Ovary (tissue), 9 donors: Measurements from ENCODE around the gene RAB40B. TPM values are rescaled to one million over a fixed set of nuclear protein-coding genes. Genes with fewer than 3 reads are reported as not detected.

Experiments
- DNase-seq, 5 donors: peaks; one replicate each; pipeline ENCODE4 v3.0.0-alpha.2; 2019 to 2020
- H3K27ac ChIP-seq, 2 donors: fragments of 200-600 bp; one replicate each; pipeline versions ENCODE4 v1.5.1 to v1.8.0; 2019 to 2022
- H3K27me3 ChIP-seq: fragments of 200-600 bp; one replicate; pipeline ENCODE4 v1.8.0; 2022
- H3K36me3 ChIP-seq: fragments of 200-600 bp; sonication (generic); one replicate; pipeline ENCODE4 v1.5.1; 2019
- H3K4me1 ChIP-seq: one replicate; pipeline ENCODE4 v1.8.1; 2013; ENCODE audit warnings: mild to moderate bottlenecking, moderate library complexity; ENCODE audit not compliant: insufficient read depth
- H3K4me3 ChIP-seq: fragments of 200-600 bp; sonication (generic); one replicate; pipeline ENCODE4 v1.5.1; 2017
- H3K9me3 ChIP-seq, 2 donors: fragments of 200-600 bp in 1 of 2; sonication (generic) in 1 of 2; one replicate each; pipeline versions ENCODE4 v1.5.1 to v1.8.1; 2013 to 2019; ENCODE audit warnings: mild to moderate bottlenecking in 1 of 2, moderate library complexity in 1 of 2
- EP300 ChIP-seq: sonication (generic); formaldehyde crosslinking; IDR thresholded peaks from one replicate; pipeline ENCODE4 v1.6.1; 2017; ENCODE audit warnings: antibody characterized with exemption
- POLR2A ChIP-seq: fragments of 450-650 bp; IDR thresholded peaks from one replicate; pipeline ENCODE4 v1.6.1; 2017; ENCODE audit warnings: antibody characterized with exemption, mild to moderate bottlenecking, moderate library complexity
- WGBS, 3 donors: extraction: QIAGEN DNeasy Blood & Tissue Kit in 1 of 3; methylation state at CpG; one replicate each; pipeline versions ENCODE4 v1.1.5 to v1.1.7; 2013 to 2017; 5-methylcytosine and 5-hydroxymethylcytosine counted together
- intact Hi-C, 4 donors: fragments of 100-400 bp; cut with DNase I; formaldehyde crosslinking; loops; one replicate each; pipeline versions ENCODE4 v1.11.0 to v1.15.1; 2022 to 2023
- polyA plus RNA-seq, 2 donors: library from polyadenylated mRNA; stranded (reverse); fragments of 200-250 nt in 1 of 2; fragments of 350-450 nt in 1 of 2; fragmentation: Illumina TruSeq in 1 of 2; extraction: RNeasy Lipid Tissue Mini Kit (QIAGEN cat#74804) in 1 of 2; gene quantifications; one replicate each; pipeline ENCODE4 v1.2.3, GENCODE V29; 2013 to 2014
- total RNA-seq, 7 donors: library from RNA; depleted of rRNA in 2 of 7; stranded (reverse); fragments of >200 nt in 2 of 7; fragmentation: NEBNext Ultra II Directional in 3 of 7; extraction: Animal tissue kit (Norgen Biotek cat#: 25700) in 3 of 7; gene quantifications; one replicate each; pipeline versions ENCODE4 v1.1.0 to v1.2.4, GENCODE V29; 2016 to 2023
- TF ChIP-seq, protein P1 (sequence below), 3 donors: fragments of 450-650 bp in 2 of 3; fragments of 200-600 bp in 1 of 3; IDR thresholded peaks; one replicate each; pipeline versions ENCODE4 v1.5.1 to v1.8.0; 2016 to 2022; ENCODE audit warnings: antibody characterized with exemption in 3 of 3, mild to moderate bottlenecking in 1 of 3
- donor health status: DM: no; HTN: no; CAD: no; lungs with moderate emphysema.
- donor health status: DM: no; HTN: no; CAD: no.
- donor health status: Bipolar disorder and iron deficiency.
- donor health status: DM: yes; HTN: yes; CAD: no.
- donor health status: DM: no; HTN: no; CAD: no.
- donor health status: DM: yes; HTN: yes; CAD: no.

Gene RAB40B
- total and polyA plus RNA-seq, 9 donors, result 9.2 to 25.9 (median 14.9) TPM

DNA sequence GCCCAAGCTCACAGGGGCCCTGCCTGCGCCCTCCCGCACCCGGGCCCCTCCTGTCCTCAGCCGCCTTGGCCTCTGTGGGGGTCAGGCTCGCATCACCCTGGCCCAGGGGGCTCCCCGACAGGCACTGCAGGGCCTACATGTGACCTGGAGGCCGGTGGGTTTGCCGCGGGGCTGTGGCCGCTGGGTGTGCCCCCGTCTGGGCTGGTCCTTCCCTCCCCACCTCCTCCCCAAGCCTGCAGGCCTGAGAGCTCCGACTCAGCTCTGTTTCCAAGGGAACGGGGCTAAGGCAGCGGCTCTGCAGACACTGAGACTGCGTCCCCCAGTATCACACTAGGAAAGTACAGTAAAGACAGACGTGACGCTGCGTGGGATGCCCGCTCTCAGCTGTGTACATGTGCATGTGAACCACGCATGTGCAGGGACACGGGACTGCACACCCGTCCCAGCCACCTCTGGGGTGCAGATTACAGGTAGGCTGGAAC, 33.8 kb downstream of the RAB40B start:
- H3K36me3 ChIP-seq, result no peaks in the 10 kb centered on the region
- peak in 1 of 5 donors; percentile 23 for DNase-seq
- H3K27me3 ChIP-seq, result no peaks in the 10 kb centered on the region
- WGBS, 3 donors, result 88 to 91% (median 90%) methylated on average over 18 to 22 of the region's 22 CpGs
- no peaks in the 10 kb centered on the region for H3K9me3 ChIP-seq
- TF ChIP-seq POLR2A (no peak), EP300 (no peak)
- TF ChIP-seq, protein P1, sequence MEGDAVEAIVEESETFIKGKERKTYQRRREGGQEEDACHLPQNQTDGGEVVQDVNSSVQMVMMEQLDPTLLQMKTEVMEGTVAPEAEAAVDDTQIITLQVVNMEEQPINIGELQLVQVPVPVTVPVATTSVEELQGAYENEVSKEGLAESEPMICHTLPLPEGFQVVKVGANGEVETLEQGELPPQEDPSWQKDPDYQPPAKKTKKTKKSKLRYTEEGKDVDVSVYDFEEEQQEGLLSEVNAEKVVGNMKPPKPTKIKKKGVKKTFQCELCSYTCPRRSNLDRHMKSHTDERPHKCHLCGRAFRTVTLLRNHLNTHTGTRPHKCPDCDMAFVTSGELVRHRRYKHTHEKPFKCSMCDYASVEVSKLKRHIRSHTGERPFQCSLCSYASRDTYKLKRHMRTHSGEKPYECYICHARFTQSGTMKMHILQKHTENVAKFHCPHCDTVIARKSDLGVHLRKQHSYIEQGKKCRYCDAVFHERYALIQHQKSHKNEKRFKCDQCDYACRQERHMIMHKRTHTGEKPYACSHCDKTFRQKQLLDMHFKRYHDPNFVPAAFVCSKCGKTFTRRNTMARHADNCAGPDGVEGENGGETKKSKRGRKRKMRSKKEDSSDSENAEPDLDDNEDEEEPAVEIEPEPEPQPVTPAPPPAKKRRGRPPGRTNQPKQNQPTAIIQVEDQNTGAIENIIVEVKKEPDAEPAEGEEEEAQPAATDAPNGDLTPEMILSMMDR (IDR thresholded peaks at IDR 0.05), result no peak
- intact Hi-C loops, result no loop called here
- no peaks in the 10 kb centered on the region for H3K4me1 ChIP-seq
- H3K27ac ChIP-seq, result no peak overlapping the region
- H3K4me3 ChIP-seq, result no peak overlapping the region

DNA sequence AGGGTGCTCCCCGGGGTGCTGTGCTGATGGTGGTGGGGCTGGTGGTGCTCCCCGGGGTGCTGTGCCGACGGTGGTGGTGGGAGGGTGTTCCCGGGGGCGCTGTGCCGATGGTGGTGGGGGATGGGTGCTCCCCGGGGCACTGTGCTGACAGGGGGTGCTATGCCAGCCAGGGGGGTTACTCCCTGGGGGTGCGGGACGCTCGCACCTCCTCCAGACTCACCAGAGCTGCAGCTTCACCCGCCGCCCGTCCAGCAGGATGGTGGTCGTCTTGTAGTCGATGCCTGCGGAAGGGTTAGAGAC, 34.3 kb downstream of the RAB40B start:
- 93 to 96% (median 94%) methylated on average over 15 to 17 of the region's 17 CpGs for WGBS, 3 donors
- no peaks in the 10 kb centered on the region for H3K27me3 ChIP-seq
- H3K4me1 ChIP-seq, result no peaks in the 10 kb centered on the region
- TF ChIP-seq EP300 (no peak), POLR2A (no peak)
- TF ChIP-seq, protein P1 (IDR thresholded peaks at IDR 0.05), result no peak
- H3K27ac ChIP-seq, result no peak overlapping the region
- no peaks in the 10 kb centered on the region for H3K9me3 ChIP-seq
- DNase-seq, result peak in 1 of 5 donors; percentile 37
- intact Hi-C loops, result no loop called here
- H3K4me3 ChIP-seq, result no peak overlapping the region
- H3K36me3 ChIP-seq, result no peaks in the 10 kb centered on the region

DNA sequence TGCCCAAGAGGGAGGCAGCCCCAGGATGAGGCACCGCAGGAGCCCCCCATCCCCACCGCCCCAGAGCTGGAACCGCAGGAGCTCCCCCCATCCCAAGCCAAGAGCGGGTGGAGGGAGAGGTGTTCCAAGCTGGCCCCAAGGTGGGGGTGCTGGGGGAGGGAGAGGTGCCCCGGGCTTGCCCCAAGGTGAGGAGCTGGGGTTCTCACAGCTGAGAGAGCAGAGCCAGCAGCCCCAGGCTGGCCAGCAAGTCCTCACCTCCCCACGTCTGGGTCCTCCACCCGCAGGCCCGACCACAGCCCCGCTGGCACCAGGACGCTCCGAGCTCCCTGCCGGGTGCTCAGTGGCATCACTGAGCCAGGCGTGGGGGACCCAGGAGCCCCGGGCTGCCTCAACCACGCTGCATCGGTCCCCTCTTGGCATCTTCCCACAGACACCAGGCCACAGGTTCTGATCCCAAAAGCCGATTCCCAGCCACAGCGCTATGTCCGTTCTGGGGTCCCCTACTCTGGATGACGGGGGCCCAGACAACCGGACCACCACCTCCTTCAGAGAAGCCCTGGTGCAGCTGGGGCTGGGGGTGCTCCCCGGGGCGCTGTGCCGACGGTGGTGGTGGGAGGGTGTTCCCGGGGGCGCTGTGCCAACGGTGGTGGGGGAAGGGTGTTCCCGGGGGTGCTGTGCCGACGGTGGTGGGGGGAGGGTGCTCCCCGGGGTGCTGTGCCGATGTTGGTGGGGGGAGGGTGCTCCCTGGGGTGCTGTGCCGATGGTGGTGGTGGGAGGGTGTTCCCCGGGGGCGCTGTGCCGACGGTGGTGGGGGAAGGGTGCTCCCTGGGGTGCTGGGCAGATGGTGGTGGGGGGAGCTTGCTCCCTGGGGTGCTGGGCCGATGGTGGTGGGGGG, 34.9 kb downstream of the RAB40B start:
- intact Hi-C loops, result no loop called here
- TF ChIP-seq POLR2A (no peak), EP300 (no peak)
- TF ChIP-seq, protein P1 (IDR thresholded peaks at IDR 0.05), result no peak
- peak in 1 of 5 donors; percentile 40 for DNase-seq

DNA sequence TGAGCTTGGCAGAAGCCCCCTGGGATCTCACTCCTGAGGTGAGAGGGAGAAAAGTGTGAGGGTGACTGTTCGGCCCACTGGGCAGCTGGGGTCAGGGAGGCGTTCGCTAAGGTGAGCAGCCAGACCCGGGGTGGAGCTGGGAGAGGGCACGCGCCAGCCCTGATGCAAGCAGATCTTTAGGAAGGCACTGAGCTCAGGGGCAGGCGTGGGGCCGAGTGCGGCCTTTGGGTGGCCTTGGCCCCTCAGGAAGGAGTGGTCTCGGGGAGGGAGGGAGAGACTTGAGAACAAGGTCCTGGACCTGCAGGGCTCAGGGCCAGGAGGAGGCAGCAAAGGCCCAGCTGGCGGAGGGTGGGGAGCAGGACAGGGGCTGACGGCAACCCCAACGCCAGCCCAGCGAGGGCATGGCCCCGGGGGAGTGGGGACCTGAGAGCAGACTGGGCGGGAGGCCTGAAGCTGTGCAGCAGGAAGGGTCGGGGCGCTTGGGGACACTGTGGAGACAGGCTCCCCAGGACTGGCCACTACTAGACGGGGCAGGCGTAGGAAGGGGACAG, 35.7 kb downstream of the RAB40B start:
- intact Hi-C loops, result no loop called here
- Histone ChIP-seq H3K4me1 (no peaks in the 10 kb centered on the region), H3K4me3 (no peak overlapping the region), H3K27me3 (no peaks in the 10 kb centered on the region), H3K36me3 (no peaks in the 10 kb centered on the region), H3K9me3 (no peaks in the 10 kb centered on the region), H3K27ac (no peak overlapping the region)
- TF ChIP-seq EP300, result no peak
- TF ChIP-seq, protein P1 (IDR thresholded peaks at IDR 0.05), result no peak
- TF ChIP-seq POLR2A, result no peak
- DNase-seq, result peak in 2 of 5 donors; percentile 30 to 60
- WGBS, 3 donors, result 70 to 78% (median 72%) methylated on average over 20 of the region's 20 CpGs

More for the DNA sequence above, 34.9 kb downstream of the RAB40B start:
- H3K4me3 ChIP-seq, result no peak overlapping the region
- no peaks in the 10 kb centered on the region for H3K36me3 ChIP-seq
- no peak overlapping the region for H3K27ac ChIP-seq
- no peaks in the 10 kb centered on the region for H3K9me3 ChIP-seq
- no peaks in the 10 kb centered on the region for H3K4me1 ChIP-seq
- 86 to 90% (median 87%) methylated on average over 29 to 39 of the region's 39 CpGs for WGBS, 3 donors
- no peaks in the 10 kb centered on the region for H3K27me3 ChIP-seq
